Activated T-cell treated with anti-CD3 and anti-CD28 coated beads, Interleukin-2, amount 50 U/mL, for 4 hours (primary cell): ENCODE results near the gene COL18A1. TPM values are rescaled to one million over a fixed set of nuclear protein-coding genes. Genes with fewer than 3 reads are reported as not detected.

Experiments used
- ATAC-seq, 2 donors: fragments of 200-7000 bp; cut with Tn5 transposase; one replicate each; pipeline ENCODE4 v1.10.0; 2021
- DNase-seq: peaks from one replicate; pipeline ENCODE4 v3.0.0-alpha.2; 2020
- H3K27me3 Mint-ChIP-seq: one replicate; pipeline ENCODE4 v1.8.0; 2021; ENCODE audit warnings: low read depth, mixed read lengths
- H3K36me3 Mint-ChIP-seq: one replicate; pipeline ENCODE4 v1.8.0; 2022; ENCODE audit warnings: mixed read lengths; ENCODE audit not compliant: insufficient read depth
- H3K4me1 Mint-ChIP-seq: one replicate; pipeline ENCODE4 v1.8.0; 2021; ENCODE audit warnings: low read depth, mixed read lengths
- H3K4me3 Mint-ChIP-seq: one replicate; pipeline ENCODE4 v1.8.0; 2021; ENCODE audit warnings: mild to moderate bottlenecking, moderate library complexity, mixed read lengths
- H3K9me3 Mint-ChIP-seq: one replicate; pipeline ENCODE4 v1.8.0; 2021; ENCODE audit warnings: mixed read lengths
- total RNA-seq, 3 donors: library from RNA; stranded (reverse); gene quantifications; one replicate each; pipeline ENCODE4 v1.2.1, GENCODE V29; 2021

Gene COL18A1
- total RNA-seq, 3 donors from 2014 or later = 15.0 to 19.9 (median 15.4) TPM

- Mint-ChIP-seq H3K27me3 (peaks cover 19% of the 10 kb centered on the region), H3K9me3 (peaks cover 4% of the 10 kb centered on the region), H3K4me1 (peaks cover 10% of the 10 kb centered on the region), H3K4me3 (no peak overlapping the region), H3K36me3 (no peaks in the 10 kb centered on the region)
- ATAC-seq (no peak), DNase-seq (no peak)
Observed at GRCh38 chr21:45374826-45375455, 30.0 kb upstream of the COL18A1 start.

- no peaks in the 10 kb centered on the region for H3K4me1 Mint-ChIP-seq
- peaks cover 4% of the 10 kb centered on the region for H3K9me3 Mint-ChIP-seq
- ATAC-seq (no peak), DNase-seq (no peak)
- peaks cover 25% of the 10 kb centered on the region for H3K27me3 Mint-ChIP-seq
- no peak overlapping the region for H3K4me3 Mint-ChIP-seq
- H3K36me3 Mint-ChIP-seq = no peaks in the 10 kb centered on the region
Observed at GRCh38 chr21:45376459-45377324, 28.3 kb upstream of the COL18A1 start.

- H3K27me3 Mint-ChIP-seq = peaks cover 23% of the 10 kb centered on the region
- H3K36me3 Mint-ChIP-seq = no peaks in the 10 kb centered on the region
- no peak for ATAC-seq
- no peak overlapping the region for H3K4me3 Mint-ChIP-seq
- no peak for DNase-seq
- H3K9me3 Mint-ChIP-seq = peaks cover 4% of the 10 kb centered on the region
- no peaks in the 10 kb centered on the region for H3K4me1 Mint-ChIP-seq
Observed at GRCh38 chr21:45377325-45377709, 27.6 kb upstream of the COL18A1 start.

- DNase-seq (no peak), ATAC-seq (no peak)
- no peaks in the 10 kb centered on the region for H3K4me1 Mint-ChIP-seq
- peaks cover 27% of the 10 kb centered on the region for H3K27me3 Mint-ChIP-seq
- no peaks in the 10 kb centered on the region for H3K36me3 Mint-ChIP-seq
- H3K4me3 Mint-ChIP-seq = no peak overlapping the region
- peaks cover 4% of the 10 kb centered on the region for H3K9me3 Mint-ChIP-seq
Observed at GRCh38 chr21:45377866-45378257, 27.1 kb upstream of the COL18A1 start.

GRCh38 chr21:45378258-45378966, 26.6 kb upstream of the COL18A1 start:
- no peaks in the 10 kb centered on the region for H3K36me3 Mint-ChIP-seq
- H3K9me3 Mint-ChIP-seq = peaks cover 4% of the 10 kb centered on the region
- ATAC-seq (no peak), DNase-seq (no peak)
- H3K4me3 Mint-ChIP-seq = no peak overlapping the region
- no peaks in the 10 kb centered on the region for H3K4me1 Mint-ChIP-seq
- H3K27me3 Mint-ChIP-seq = peaks cover 23% of the 10 kb centered on the region

- ATAC-seq (no peak), DNase-seq (no peak)
- H3K27me3 Mint-ChIP-seq = peaks cover 26% of the 10 kb centered on the region
- no peaks in the 10 kb centered on the region for H3K4me1 Mint-ChIP-seq
- H3K36me3 Mint-ChIP-seq = no peaks in the 10 kb centered on the region
- no peak overlapping the region for H3K4me3 Mint-ChIP-seq
- peaks cover 4% of the 10 kb centered on the region for H3K9me3 Mint-ChIP-seq
Observed at GRCh38 chr21:45379171-45379900, 25.6 kb upstream of the COL18A1 start.

GRCh38 chr21:45379901-45380330, 25.0 kb upstream of the COL18A1 start:
- no peaks in the 10 kb centered on the region for H3K36me3 Mint-ChIP-seq
- ATAC-seq (no peak), DNase-seq (no peak)
- peaks cover 4% of the 10 kb centered on the region for H3K9me3 Mint-ChIP-seq
- H3K4me3 Mint-ChIP-seq = no peak overlapping the region
- peaks cover 24% of the 10 kb centered on the region for H3K27me3 Mint-ChIP-seq
- H3K4me1 Mint-ChIP-seq = no peaks in the 10 kb centered on the region

GRCh38 chr21:45380566-45380965, 24.4 kb upstream of the COL18A1 start:
- H3K9me3 Mint-ChIP-seq = peaks cover 4% of the 10 kb centered on the region
- no peak for ATAC-seq
- no peaks in the 10 kb centered on the region for H3K4me1 Mint-ChIP-seq
- H3K27me3 Mint-ChIP-seq = peaks cover 26% of the 10 kb centered on the region
- no peak for DNase-seq
- peak overlapping the region; percentile 35 for H3K4me3 Mint-ChIP-seq
- no peaks in the 10 kb centered on the region for H3K36me3 Mint-ChIP-seq

- no peak for DNase-seq
- H3K4me3 Mint-ChIP-seq = no peak overlapping the region
- H3K27me3 Mint-ChIP-seq = peaks cover 26% of the 10 kb centered on the region
- peaks cover 4% of the 10 kb centered on the region for H3K9me3 Mint-ChIP-seq
- no peak for ATAC-seq
- no peaks in the 10 kb centered on the region for H3K4me1 Mint-ChIP-seq
- H3K36me3 Mint-ChIP-seq = no peaks in the 10 kb centered on the region
Observed at GRCh38 chr21:45381036-45381787, 23.8 kb upstream of the COL18A1 start.

- Mint-ChIP-seq H3K36me3 (no peaks in the 10 kb centered on the region), H3K9me3 (peaks cover 4% of the 10 kb centered on the region), H3K27me3 (peaks cover 30% of the 10 kb centered on the region), H3K4me3 (no peak overlapping the region), H3K4me1 (no peaks in the 10 kb centered on the region)
- no peak for DNase-seq
- no peak for ATAC-seq
Observed at GRCh38 chr21:45381865-45382696, 22.9 kb upstream of the COL18A1 start.

GRCh38 chr21:45382697-45382997, 22.3 kb upstream of the COL18A1 start:
- no peak for DNase-seq
- H3K9me3 Mint-ChIP-seq = no peaks in the 10 kb centered on the region
- H3K36me3 Mint-ChIP-seq = no peaks in the 10 kb centered on the region
- no peaks in the 10 kb centered on the region for H3K4me1 Mint-ChIP-seq
- no peak for ATAC-seq
- H3K4me3 Mint-ChIP-seq = no peak overlapping the region
- H3K27me3 Mint-ChIP-seq = peaks cover 31% of the 10 kb centered on the region

GRCh38 chr21:45383111-45383614, 21.8 kb upstream of the COL18A1 start:
- Mint-ChIP-seq H3K4me1 (no peaks in the 10 kb centered on the region), H3K9me3 (no peaks in the 10 kb centered on the region), H3K27me3 (peaks cover 30% of the 10 kb centered on the region), H3K4me3 (no peak overlapping the region), H3K36me3 (no peaks in the 10 kb centered on the region)
- ATAC-seq (no peak), DNase-seq (no peak)
